Measurements from ENCODE around the gene CENPT.

CENPT gene

DNA sequence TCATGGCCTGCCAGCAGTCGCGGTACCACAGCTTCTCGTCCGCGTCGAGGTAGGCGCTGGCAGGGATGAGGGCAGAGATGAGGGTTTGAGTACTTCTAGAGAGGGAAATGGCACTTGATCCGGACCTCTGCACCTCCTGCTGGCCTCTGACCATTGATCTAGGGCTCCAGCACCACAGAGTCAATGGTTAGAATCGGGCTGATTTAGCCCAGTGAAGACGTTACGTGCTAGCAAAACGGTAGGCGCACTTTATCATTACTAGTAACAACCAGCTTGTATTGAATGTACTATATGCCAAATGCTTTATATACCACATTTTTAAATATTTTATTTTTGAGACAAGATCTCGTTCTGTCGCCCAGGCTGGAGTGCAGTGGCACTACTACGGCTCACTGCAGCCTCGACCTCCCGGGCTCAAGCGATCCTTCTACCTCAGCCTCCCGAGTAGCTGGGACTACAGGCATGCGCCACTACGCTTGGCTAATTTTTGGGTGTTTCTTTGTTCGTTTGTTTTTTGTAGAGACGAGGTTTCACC is 40.3 kb downstream of the CENPT start:
- Histone ChIP-seq H3K36me3 (ENCODE audit: control insufficient read depth, insufficient read depth, low read length) (peaks cover 2% of the 10 kb centered on the region; the same call in 1 of the 2 replicates), H3K27me3 (replicated peaks; ENCODE audit: control insufficient read depth, insufficient read depth, low read length) (no peaks in the 10 kb centered on the region), H3K4me3 (replicated peaks; ENCODE audit: low read depth, low read length) (peak overlapping the region; percentile 98)
- TF ChIP-seq, protein P1, sequence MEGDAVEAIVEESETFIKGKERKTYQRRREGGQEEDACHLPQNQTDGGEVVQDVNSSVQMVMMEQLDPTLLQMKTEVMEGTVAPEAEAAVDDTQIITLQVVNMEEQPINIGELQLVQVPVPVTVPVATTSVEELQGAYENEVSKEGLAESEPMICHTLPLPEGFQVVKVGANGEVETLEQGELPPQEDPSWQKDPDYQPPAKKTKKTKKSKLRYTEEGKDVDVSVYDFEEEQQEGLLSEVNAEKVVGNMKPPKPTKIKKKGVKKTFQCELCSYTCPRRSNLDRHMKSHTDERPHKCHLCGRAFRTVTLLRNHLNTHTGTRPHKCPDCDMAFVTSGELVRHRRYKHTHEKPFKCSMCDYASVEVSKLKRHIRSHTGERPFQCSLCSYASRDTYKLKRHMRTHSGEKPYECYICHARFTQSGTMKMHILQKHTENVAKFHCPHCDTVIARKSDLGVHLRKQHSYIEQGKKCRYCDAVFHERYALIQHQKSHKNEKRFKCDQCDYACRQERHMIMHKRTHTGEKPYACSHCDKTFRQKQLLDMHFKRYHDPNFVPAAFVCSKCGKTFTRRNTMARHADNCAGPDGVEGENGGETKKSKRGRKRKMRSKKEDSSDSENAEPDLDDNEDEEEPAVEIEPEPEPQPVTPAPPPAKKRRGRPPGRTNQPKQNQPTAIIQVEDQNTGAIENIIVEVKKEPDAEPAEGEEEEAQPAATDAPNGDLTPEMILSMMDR (IDR thresholded peaks at IDR 0.05; ENCODE audit: insufficient read depth, low read length, poor library complexity, severe bottlenecking) = peak; percentile 17
- DNase-seq (ENCODE audit: extremely low read depth, insufficient read length) = no peak

DNA sequence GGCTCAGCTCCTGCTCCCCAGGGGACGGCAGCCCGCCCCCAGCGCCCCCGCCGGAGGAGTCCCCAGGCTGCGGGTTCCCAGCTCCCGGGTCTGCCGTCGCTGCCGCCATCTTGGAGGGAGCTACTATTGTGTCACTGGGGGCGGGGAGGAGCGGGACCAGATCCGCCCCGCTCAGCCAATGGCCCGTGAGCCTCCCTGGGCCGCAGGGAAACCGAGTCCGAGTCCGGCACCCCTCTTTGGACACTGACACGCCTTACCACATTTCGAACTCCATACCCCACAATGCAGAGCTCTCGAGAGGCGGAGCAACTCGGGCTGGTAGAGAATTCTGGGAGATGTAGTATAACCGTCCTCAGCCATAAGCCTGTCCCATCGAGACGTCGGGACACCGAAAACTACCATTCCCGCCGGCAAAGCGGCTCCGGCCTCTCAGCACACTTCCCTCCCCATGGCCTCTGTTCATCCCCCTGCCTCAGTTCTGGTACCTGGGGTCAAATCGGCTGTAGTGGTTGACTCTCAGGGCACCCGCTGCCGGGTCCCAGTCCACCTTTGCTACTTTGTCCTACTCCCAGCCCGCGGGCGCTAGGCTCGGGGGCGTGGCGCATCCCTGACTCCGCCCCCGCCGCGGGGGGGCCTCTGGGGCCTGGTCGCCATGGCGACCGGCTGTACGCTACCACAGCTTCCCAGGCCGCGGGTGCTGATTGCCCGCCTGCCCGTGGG is 40.9 kb downstream of the CENPT start, which contains the start of the genes RANBP10 and TSNAXIP1:
Gene RANBP10 (minus strand): TSS at position 133 of the 720 bp plus-strand sequence. CDS start 24 bp downstream, at position 109.
Gene TSNAXIP1 (plus strand): TSS at position 462 of the 720 bp plus-strand sequence. CDS start 261 bp downstream, outside the sequence.
- Histone ChIP-seq H3K4me3 (replicated peaks; ENCODE audit: low read depth, low read length) (peak within 1 kb of the TSS; percentile 98), H3K36me3 (ENCODE audit: control insufficient read depth, insufficient read depth, low read length) (peaks cover 2% of the 10 kb centered on the region; the same call in 1 of the 2 replicates), H3K27me3 (replicated peaks; ENCODE audit: control insufficient read depth, insufficient read depth, low read length) (no peaks in the 10 kb centered on the region)
- TF ChIP-seq, protein P1 (IDR thresholded peaks at IDR 0.05; ENCODE audit: insufficient read depth, low read length, poor library complexity, severe bottlenecking) = no peak
- DNase-seq (ENCODE audit: extremely low read depth, insufficient read length) = peak; percentile 96

DNA sequence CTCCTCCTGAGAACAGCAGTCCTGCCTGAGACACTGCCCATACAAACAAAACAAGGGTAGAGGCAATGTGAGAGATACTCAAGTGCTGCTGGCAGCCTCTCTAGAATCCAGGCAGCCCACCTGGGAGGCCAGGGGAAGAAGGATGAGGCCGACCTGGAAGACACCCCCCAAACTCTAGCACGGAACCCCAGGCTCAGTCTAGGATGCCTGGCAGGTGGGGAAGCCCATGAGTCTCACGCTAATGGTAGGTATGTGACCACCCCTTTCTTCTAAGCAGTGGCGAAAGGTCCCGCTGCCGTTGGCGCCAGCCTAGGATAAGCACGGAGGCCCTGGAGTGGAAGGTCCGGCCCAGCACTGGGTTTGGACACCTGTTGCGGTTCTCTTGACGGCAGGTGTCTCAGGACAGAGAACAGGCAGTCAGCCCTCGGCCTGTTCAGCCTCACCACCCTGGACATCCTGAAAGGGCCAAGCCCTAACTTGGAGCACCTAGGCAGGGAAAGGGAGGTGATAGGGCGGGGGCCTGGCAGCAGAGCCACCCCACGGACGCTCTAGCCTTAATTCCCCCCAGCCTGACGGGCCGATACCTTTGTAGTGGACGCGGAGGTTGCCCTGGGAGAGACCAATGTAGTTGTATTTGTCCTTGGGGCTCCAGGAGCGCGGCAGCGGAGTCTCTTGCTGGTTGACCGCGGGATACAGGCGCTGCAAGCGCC is 41.6 kb downstream of the CENPT start:
- H3K27me3 ChIP-seq (replicated peaks; ENCODE audit: control insufficient read depth, insufficient read depth, low read length) = no peaks in the 10 kb centered on the region
- peak overlapping the region; percentile 98 for H3K4me3 ChIP-seq (replicated peaks; ENCODE audit: low read depth, low read length)
- DNase-seq (ENCODE audit: extremely low read depth, insufficient read length) = no peak
- TF ChIP-seq, protein P1 (IDR thresholded peaks at IDR 0.05; ENCODE audit: insufficient read depth, low read length, poor library complexity, severe bottlenecking) = no peak
- peaks cover 5% of the 10 kb centered on the region for H3K36me3 ChIP-seq (ENCODE audit: control insufficient read depth, insufficient read depth, low read length)

DNA sequence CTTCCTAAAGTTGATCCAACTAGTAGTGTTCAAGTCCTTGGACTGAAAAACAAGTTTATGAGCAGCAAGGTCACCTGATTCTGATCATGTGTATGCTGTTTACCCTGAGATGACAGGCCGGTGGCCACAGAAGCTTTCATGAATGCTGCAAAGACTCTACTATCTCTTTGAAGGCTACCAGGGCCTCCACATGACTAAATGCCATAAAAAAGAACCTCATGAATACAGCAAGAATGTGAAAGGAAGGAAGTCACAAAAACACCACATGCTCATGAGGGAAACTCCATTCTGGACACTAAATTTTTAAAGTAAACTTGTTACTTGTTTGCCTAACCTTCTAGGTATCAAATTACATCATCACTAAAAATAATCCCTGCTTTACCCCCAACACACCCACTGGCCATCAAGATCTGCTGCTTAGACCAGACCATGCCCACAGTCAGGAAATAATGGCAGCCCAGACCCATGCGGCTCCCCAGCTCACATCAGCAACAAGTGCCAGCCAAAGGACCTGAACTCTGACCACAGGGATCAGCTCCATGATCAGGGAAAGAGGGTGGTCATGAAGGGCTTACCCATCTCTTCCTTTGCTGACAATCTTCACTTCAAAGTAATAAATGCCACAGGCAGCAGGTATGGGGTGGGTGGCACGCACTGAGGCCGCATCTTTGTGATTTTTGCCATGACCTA is 42.5 kb downstream of the CENPT start:
- no peak for DNase-seq (ENCODE audit: extremely low read depth, insufficient read length)
- TF ChIP-seq, protein P1 (IDR thresholded peaks at IDR 0.05; ENCODE audit: insufficient read depth, low read length, poor library complexity, severe bottlenecking) = no peak
- peaks cover 7% of the 10 kb centered on the region for H3K36me3 ChIP-seq (ENCODE audit: control insufficient read depth, insufficient read depth, low read length)
- H3K27me3 ChIP-seq (replicated peaks; ENCODE audit: control insufficient read depth, insufficient read depth, low read length) = no peaks in the 10 kb centered on the region
- H3K4me3 ChIP-seq (replicated peaks; ENCODE audit: low read depth, low read length) = peak overlapping the region; percentile 98

DNA sequence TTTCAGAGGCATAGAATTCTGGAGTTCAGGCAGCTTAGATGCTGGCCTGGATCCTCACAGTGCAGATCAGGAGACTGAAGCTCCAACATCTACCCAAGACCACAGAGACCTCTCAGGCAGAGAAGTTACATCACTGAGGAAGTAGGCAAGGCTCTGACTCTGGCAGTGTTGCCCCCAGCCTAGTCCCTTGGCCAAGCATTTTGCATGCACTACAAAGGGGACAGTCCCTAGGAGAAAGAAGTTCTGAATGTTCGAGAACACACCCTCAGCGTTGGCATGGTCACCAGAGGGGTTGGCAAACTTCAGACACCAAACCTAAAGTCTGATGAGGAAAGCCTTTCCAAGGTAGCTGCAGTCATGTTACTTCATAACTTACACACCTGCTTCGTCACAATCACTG is 43.6 kb downstream of the CENPT start:
- H3K4me3 ChIP-seq (replicated peaks; ENCODE audit: low read depth, low read length) = no peak overlapping the region
- TF ChIP-seq, protein P1 (IDR thresholded peaks at IDR 0.05; ENCODE audit: insufficient read depth, low read length, poor library complexity, severe bottlenecking) = no peak
- DNase-seq (ENCODE audit: extremely low read depth, insufficient read length) = no peak
- no peaks in the 10 kb centered on the region for H3K27me3 ChIP-seq (replicated peaks; ENCODE audit: control insufficient read depth, insufficient read depth, low read length)
- H3K36me3 ChIP-seq (ENCODE audit: control insufficient read depth, insufficient read depth, low read length) = peaks cover 7% of the 10 kb centered on the region

Measured in GM06990 (cell line).